WTC11 (cell line): Measurements from ENCODE around the gene RPS21.

Experiments used
- CREB1 ChIP-seq: sonication (generic); formaldehyde crosslinking; IDR thresholded peaks from 2 replicates; pipeline ENCODE4 v1.8.0; 2023; ENCODE audit warnings: mild to moderate bottlenecking, missing genetic modification reagents
- SP1 ChIP-seq: sonication (generic); formaldehyde crosslinking; conservative IDR thresholded peaks from 2 replicates; pipeline ENCODE4 v1.8.1; 2022; ENCODE audit warnings: missing genetic modification reagents
- TCF7 ChIP-seq: sonication (generic); formaldehyde crosslinking; IDR thresholded peaks from 2 replicates; pipeline ENCODE4 v1.8.0; 2022; ENCODE audit warnings: mild to moderate bottlenecking, low read depth, missing genetic modification reagents, moderate library complexity
- TEAD4 ChIP-seq: sonication (generic); formaldehyde crosslinking; IDR thresholded peaks from 2 replicates; pipeline ENCODE4 v1.8.0; 2022; ENCODE audit warnings: mild to moderate bottlenecking, missing genetic modification reagents
- ZNF138 ChIP-seq: sonication (generic); formaldehyde crosslinking; conservative IDR thresholded peaks from 2 replicates; pipeline ENCODE4 v1.8.1; 2022; ENCODE audit warnings: mild to moderate bottlenecking, moderate library complexity, missing genetic modification reagents
- ZNF396 ChIP-seq: fragments of 250-450 bp; sonication (Bioruptor Pico); IDR thresholded peaks from 2 replicates; pipeline ENCODE4 v1.8.0; 2021; ENCODE audit warnings: mild to moderate bottlenecking, moderate library complexity, borderline replicate concordance
- TF ChIP-seq, protein P1 (sequence below): fragments of 200-600 bp; IDR thresholded peaks from 2 replicates; pipeline ENCODE4 v1.8.0; 2022; ENCODE audit warnings: antibody characterized with exemption
- TF ChIP-seq, protein P2 (sequence below): fragments of 250-450 bp; sonication (Bioruptor Pico); IDR thresholded peaks from 2 replicates; pipeline ENCODE4 v1.8.0; 2021; ENCODE audit warnings: mild to moderate bottlenecking
- TF ChIP-seq, protein P3 (sequence below): fragments of 250-450 bp; sonication (Bioruptor Pico); IDR thresholded peaks from 2 replicates; pipeline ENCODE4 v1.9.0; 2021; ENCODE audit warnings: moderate library complexity, mild to moderate bottlenecking, inconsistent platforms, borderline replicate concordance
- TF ChIP-seq, protein P4 (sequence below): sonication (generic); formaldehyde crosslinking; IDR thresholded peaks from 2 replicates; pipeline ENCODE4 v1.8.1; 2022; ENCODE audit warnings: low read depth, missing genetic modification reagents, borderline replicate concordance
- TF ChIP-seq, protein P5 (sequence below): sonication (generic); formaldehyde crosslinking; conservative IDR thresholded peaks from 2 replicates; pipeline ENCODE4 v1.8.1; 2022; ENCODE audit warnings: mild to moderate bottlenecking, missing genetic modification reagents
- TF ChIP-seq, protein P6 (sequence below): fragments of 250-450 bp; sonication (Bioruptor Pico); IDR thresholded peaks from 2 replicates; pipeline ENCODE4 v2.1.2; 2022; ENCODE audit warnings: mild to moderate bottlenecking, moderate library complexity

DNA sequence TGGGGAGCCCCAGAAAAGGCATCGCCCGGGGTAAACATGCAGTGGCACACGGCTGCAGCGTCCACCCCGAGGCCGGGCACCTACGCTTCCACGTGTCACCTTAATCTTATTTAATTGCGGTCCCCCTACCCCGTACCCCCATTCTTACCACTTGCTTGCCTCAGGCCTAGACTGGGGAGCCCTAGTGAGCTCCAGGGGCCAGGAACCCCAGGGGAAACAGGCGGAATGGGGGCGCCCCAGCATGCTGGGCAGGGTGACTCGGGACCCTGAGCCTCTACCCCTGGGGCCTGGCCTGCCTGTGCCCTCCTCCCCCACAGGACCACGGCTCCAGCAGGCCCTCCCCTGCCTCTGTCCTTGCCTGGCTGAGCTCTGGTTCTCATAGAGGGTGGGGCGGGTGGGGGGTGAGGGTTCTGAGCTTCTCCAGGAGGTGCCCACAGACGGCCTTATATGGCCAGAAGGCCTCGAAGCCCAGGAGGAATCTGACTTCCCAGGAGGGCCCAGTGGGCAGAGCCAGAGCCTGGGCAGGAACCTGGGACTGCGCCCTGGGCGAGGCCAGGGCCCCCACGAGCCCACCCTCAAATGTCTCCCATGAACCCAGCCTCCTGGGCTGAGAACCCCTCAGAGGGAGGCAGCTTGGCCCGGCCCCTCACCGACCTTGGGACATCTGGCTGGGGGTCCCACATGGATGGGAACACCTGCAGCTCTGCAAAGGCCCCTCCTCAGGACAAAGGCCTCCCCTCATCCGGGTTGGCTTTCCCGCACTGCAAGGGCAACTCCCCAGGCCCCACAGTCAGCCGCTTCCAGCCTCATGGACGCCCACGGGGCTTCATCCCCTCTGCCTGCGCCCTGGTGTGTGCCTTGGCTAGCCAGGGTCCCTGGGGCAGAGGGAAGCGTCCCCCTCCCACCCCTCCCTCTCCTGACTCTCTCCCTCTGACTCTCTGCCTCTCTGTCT is 14.6 kb upstream of the RPS21 start:
- TF ChIP-seq, protein P1, sequence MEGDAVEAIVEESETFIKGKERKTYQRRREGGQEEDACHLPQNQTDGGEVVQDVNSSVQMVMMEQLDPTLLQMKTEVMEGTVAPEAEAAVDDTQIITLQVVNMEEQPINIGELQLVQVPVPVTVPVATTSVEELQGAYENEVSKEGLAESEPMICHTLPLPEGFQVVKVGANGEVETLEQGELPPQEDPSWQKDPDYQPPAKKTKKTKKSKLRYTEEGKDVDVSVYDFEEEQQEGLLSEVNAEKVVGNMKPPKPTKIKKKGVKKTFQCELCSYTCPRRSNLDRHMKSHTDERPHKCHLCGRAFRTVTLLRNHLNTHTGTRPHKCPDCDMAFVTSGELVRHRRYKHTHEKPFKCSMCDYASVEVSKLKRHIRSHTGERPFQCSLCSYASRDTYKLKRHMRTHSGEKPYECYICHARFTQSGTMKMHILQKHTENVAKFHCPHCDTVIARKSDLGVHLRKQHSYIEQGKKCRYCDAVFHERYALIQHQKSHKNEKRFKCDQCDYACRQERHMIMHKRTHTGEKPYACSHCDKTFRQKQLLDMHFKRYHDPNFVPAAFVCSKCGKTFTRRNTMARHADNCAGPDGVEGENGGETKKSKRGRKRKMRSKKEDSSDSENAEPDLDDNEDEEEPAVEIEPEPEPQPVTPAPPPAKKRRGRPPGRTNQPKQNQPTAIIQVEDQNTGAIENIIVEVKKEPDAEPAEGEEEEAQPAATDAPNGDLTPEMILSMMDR: no peak
- TF ChIP-seq TCF7 (CRISPR knock-in tag) (no peak), CREB1 (no peak), ZNF396 (CRISPR knock-in tag) (no peak), SP1 (CRISPR knock-in tag) (no peak), ZNF138 (CRISPR knock-in tag) (no peak), TEAD4 (CRISPR knock-in tag) (no peak)
- TF ChIP-seq, protein P2, sequence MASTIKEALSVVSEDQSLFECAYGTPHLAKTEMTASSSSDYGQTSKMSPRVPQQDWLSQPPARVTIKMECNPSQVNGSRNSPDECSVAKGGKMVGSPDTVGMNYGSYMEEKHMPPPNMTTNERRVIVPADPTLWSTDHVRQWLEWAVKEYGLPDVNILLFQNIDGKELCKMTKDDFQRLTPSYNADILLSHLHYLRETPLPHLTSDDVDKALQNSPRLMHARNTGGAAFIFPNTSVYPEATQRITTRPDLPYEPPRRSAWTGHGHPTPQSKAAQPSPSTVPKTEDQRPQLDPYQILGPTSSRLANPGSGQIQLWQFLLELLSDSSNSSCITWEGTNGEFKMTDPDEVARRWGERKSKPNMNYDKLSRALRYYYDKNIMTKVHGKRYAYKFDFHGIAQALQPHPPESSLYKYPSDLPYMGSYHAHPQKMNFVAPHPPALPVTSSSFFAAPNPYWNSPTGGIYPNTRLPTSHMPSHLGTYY (CRISPR knock-in tag): no peak
- TF ChIP-seq, protein P3, sequence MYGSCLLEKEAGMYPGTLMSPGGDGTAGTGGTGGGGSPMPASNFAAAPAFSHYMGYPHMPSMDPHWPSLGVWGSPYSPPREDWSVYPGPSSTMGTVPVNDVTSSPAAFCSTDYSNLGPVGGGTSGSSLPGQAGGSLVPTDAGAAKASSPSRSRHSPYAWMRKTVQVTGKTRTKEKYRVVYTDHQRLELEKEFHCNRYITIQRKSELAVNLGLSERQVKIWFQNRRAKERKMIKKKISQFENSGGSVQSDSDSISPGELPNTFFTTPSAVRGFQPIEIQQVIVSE (CRISPR knock-in tag): no peak
- TF ChIP-seq, protein P4, sequence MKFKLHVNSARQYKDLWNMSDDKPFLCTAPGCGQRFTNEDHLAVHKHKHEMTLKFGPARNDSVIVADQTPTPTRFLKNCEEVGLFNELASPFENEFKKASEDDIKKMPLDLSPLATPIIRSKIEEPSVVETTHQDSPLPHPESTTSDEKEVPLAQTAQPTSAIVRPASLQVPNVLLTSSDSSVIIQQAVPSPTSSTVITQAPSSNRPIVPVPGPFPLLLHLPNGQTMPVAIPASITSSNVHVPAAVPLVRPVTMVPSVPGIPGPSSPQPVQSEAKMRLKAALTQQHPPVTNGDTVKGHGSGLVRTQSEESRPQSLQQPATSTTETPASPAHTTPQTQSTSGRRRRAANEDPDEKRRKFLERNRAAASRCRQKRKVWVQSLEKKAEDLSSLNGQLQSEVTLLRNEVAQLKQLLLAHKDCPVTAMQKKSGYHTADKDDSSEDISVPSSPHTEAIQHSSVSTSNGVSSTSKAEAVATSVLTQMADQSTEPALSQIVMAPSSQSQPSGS (CRISPR knock-in tag): no peak
- TF ChIP-seq, protein P5, sequence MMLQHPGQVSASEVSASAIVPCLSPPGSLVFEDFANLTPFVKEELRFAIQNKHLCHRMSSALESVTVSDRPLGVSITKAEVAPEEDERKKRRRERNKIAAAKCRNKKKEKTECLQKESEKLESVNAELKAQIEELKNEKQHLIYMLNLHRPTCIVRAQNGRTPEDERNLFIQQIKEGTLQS (CRISPR knock-in tag): no peak
- TF ChIP-seq, protein P6, sequence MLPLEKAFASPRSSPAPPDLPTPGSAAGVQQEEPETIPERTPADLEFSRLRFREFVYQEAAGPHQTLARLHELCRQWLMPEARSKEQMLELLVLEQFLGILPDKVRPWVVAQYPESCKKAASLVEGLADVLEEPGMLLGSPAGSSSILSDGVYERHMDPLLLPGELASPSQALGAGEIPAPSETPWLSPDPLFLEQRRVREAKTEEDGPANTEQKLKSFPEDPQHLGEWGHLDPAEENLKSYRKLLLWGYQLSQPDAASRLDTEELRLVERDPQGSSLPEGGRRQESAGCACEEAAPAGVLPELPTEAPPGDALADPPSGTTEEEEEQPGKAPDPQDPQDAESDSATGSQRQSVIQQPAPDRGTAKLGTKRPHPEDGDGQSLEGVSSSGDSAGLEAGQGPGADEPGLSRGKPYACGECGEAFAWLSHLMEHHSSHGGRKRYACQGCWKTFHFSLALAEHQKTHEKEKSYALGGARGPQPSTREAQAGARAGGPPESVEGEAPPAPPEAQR (CRISPR knock-in tag): no peak
